ENCODE data around the gene PRDM11.
A peak's percentile ranks its signal among the peaks of the same experiment; 100 is the strongest.

Gene PRDM11

GRCh38 chr11:45232341-45233080 is 86.1 kb downstream of the PRDM11 start:
- TF ChIP-seq EZH2 (IDR thresholded peaks at IDR 0.05; ENCODE audit: borderline replicate concordance, low read length) (no peak), CTCF (IDR thresholded peaks at IDR 0.05; ENCODE audit: low read length) (no peak)
- Histone ChIP-seq H3K9me3 (ENCODE audit: low read length) (no peaks in the 10 kb centered on the region), H4K20me1 (ENCODE audit: insufficient read depth, low read length) (no peaks in the 10 kb centered on the region), H3K9me2 (ENCODE audit: low read depth, low read length) (no peaks in the 10 kb centered on the region), H3K4me3 (ENCODE audit: low read depth, low read length, poor library complexity, severe bottlenecking) (no peak overlapping the region), H3K4me1 (ENCODE audit: insufficient read depth, low read length, severe bottlenecking) (no peaks in the 10 kb centered on the region), H2AFZ (ENCODE audit: low read length) (no peak overlapping the region), H3K4me2 (ENCODE audit: low read length) (no peak overlapping the region), H3K36me3 (ENCODE audit: insufficient read depth, low read length) (no peaks in the 10 kb centered on the region), H3K79me2 (ENCODE audit: insufficient read depth, low read length) (no peaks in the 10 kb centered on the region), H3F3A (ENCODE audit: insufficient read depth, low read length) (no peaks in the 10 kb centered on the region), H3K9ac (ENCODE audit: low read length) (no peak overlapping the region), H3K27me3 (ENCODE audit: insufficient read depth, low read length) (no peaks in the 10 kb centered on the region), H3K27ac (ENCODE audit: low read depth, low read length, poor library complexity, severe bottlenecking) (no peak overlapping the region)

- TF ChIP-seq CTCF (IDR thresholded peaks at IDR 0.05; ENCODE audit: low read length) (peak; percentile 75), EZH2 (IDR thresholded peaks at IDR 0.05; ENCODE audit: borderline replicate concordance, low read length) (no peak)
- Histone ChIP-seq H2AFZ (ENCODE audit: low read length) (no peak overlapping the region), H3F3A (ENCODE audit: insufficient read depth, low read length) (no peaks in the 10 kb centered on the region), H3K4me3 (ENCODE audit: low read depth, low read length, poor library complexity, severe bottlenecking) (no peak overlapping the region), H4K20me1 (ENCODE audit: insufficient read depth, low read length) (no peaks in the 10 kb centered on the region), H3K4me1 (ENCODE audit: insufficient read depth, low read length, severe bottlenecking) (no peaks in the 10 kb centered on the region), H3K9me2 (ENCODE audit: low read depth, low read length) (no peaks in the 10 kb centered on the region), H3K36me3 (ENCODE audit: insufficient read depth, low read length) (no peaks in the 10 kb centered on the region), H3K9me3 (ENCODE audit: low read length) (no peaks in the 10 kb centered on the region), H3K27me3 (ENCODE audit: insufficient read depth, low read length) (no peaks in the 10 kb centered on the region), H3K27ac (ENCODE audit: low read depth, low read length, poor library complexity, severe bottlenecking) (no peak overlapping the region), H3K79me2 (ENCODE audit: insufficient read depth, low read length) (no peaks in the 10 kb centered on the region), H3K4me2 (ENCODE audit: low read length) (no peak overlapping the region), H3K9ac (ENCODE audit: low read length) (no peak overlapping the region)
Observed at GRCh38 chr11:45233121-45233803, 86.8 kb downstream of the PRDM11 start.

- H3K9ac ChIP-seq (ENCODE audit: low read length): no peak overlapping the region
- H3K36me3 ChIP-seq (ENCODE audit: insufficient read depth, low read length): no peaks in the 10 kb centered on the region
- H3K4me3 ChIP-seq (ENCODE audit: low read depth, low read length, poor library complexity, severe bottlenecking): no peak overlapping the region
- no peaks in the 10 kb centered on the region for H3K27me3 ChIP-seq (ENCODE audit: insufficient read depth, low read length)
- no peaks in the 10 kb centered on the region for H3K79me2 ChIP-seq (ENCODE audit: insufficient read depth, low read length)
- H3K27ac ChIP-seq (ENCODE audit: low read depth, low read length, poor library complexity, severe bottlenecking): no peak overlapping the region
- no peaks in the 10 kb centered on the region for H4K20me1 ChIP-seq (ENCODE audit: insufficient read depth, low read length)
- no peaks in the 10 kb centered on the region for H3F3A ChIP-seq (ENCODE audit: insufficient read depth, low read length)
- no peaks in the 10 kb centered on the region for H3K9me3 ChIP-seq (ENCODE audit: low read length)
- TF ChIP-seq CTCF (IDR thresholded peaks at IDR 0.05; ENCODE audit: low read length) (no peak), EZH2 (IDR thresholded peaks at IDR 0.05; ENCODE audit: borderline replicate concordance, low read length) (no peak)
- no peak overlapping the region for H2AFZ ChIP-seq (ENCODE audit: low read length)
- no peaks in the 10 kb centered on the region for H3K4me1 ChIP-seq (ENCODE audit: insufficient read depth, low read length, severe bottlenecking)
- no peaks in the 10 kb centered on the region for H3K9me2 ChIP-seq (ENCODE audit: low read depth, low read length)
- no peak overlapping the region for H3K4me2 ChIP-seq (ENCODE audit: low read length)
Observed at GRCh38 chr11:45233804-45234170, 87.3 kb downstream of the PRDM11 start.

Data from OCI-LY1 (cell line).